C1 segment of cervical spinal cord (tissue), 14 donors: ENCODE measurements around the gene AKIRIN1.
"Not testable (repeated sequence)": the region's sequence is repeated elsewhere in the genome, so short reads cannot be mapped to it uniquely, and the experiment has no call there.

ENCODE experiments used
- DNase-seq, 14 donors: peaks; one replicate each; lab custom pipeline; 2025; lab: John Stamatoyannopoulos, UW

Gene AKIRIN1

DNA sequence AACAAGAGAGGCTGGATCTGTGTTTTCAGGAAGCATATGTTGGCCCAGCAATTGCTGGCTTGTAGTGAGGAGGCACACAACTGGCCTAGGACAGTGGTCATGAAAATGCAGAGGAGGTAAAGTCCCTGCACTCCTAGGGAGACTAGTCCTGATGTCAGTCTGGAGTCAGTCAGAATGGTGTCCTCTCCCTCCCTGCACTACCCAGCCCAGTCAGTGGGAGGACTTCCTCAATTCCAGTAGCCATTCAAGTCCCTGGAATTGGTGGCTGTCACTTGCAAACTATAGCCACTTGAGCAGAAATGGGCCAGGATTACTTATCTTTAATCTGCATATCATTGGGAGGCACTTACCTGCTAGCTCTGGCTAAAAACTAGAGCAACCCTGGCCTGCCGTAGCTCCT, 53.7 kb downstream of the AKIRIN1 start:
- no peak for DNase-seq

DNA sequence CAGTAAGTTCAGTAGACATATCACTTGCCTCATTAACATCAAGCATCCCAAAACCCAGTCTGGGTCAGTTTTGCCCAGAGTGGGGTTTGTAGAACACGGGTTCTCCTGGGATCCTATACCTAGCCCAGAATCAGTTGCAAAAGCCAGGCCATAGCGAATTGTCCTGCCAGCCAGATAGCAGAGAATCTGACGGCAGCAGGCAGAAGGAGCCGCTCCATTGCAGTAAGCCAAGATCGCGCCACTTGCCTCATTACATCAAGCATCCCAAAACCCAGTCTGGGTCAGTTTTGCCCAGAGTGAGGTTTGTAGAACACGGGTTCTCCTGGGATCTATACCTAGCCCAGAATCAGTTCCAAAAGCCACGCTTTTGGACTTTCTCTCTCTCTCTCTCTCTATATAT, 54.2 kb downstream of the AKIRIN1 start:
- DNase-seq: no peak

DNA sequence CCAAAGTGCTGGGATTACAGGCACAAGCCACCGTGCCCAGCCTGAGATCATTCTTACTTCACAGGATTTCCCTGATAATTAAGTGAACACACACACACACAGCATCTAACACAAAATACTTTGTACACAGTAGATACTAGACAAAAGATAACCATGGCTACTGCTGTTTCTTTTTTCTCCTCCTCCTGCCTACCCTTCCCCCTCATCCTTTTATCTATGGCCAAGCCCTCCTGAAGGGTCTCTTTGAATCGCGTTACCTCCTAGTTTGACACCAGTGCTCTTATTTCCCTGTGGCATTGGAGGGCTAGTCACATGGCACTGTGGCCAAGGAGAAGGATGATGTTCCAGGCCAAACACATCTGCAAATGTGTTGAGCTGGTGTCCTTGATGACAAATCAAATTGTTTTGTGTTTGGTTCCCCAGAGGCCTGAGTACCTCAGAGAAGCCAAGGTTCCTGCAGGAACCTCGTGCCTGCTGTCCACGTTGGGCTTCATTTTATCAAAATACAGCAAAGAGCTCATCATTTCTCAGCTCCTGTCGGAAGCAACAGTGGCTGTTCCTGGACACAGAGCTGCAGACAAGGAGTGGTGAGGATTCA, 55.6 kb downstream of the AKIRIN1 start:
- no peak for DNase-seq

DNA sequence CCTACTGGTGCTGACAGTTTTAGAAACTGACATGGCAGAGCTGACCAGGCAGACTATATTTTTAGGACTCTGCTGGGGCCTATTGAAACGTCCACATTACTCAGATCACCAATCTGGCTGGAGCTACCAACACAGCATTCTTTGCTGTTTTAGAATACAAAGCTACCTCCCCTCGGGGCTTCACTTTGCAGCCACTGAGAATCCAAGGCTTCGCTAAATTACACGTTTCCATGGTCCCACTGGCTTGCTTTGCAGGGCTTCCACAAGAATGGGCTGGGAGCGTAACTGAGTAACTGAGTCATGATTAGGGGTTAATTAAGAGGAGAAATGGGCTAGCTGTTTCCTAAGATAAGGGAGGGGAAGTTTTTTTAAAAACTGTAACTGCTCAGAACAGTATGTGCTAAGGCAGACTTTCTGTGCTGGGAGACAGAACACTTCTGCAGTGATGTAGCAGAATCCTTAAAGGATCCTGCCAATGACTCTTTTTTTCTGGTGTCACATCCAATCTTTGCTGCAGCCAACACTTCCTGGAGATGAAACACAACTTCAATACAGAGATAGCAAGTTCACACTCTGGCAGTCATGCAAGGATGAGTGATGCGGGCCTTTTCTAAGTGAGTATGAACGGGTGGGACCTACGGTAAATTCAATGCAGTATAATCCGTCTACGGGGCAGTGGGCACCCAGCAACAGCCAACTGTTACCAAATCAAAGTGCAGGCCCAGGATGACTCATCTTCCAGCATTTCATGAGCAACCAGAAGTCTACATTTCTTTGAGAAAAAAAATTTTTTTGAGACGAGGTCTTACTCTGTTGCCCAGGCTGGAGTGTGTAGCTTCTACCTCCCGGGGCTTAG, 56.5 kb downstream of the AKIRIN1 start:
- peak in 4 of 14 donors; percentile 3 to 63 (median 7) for DNase-seq

DNA sequence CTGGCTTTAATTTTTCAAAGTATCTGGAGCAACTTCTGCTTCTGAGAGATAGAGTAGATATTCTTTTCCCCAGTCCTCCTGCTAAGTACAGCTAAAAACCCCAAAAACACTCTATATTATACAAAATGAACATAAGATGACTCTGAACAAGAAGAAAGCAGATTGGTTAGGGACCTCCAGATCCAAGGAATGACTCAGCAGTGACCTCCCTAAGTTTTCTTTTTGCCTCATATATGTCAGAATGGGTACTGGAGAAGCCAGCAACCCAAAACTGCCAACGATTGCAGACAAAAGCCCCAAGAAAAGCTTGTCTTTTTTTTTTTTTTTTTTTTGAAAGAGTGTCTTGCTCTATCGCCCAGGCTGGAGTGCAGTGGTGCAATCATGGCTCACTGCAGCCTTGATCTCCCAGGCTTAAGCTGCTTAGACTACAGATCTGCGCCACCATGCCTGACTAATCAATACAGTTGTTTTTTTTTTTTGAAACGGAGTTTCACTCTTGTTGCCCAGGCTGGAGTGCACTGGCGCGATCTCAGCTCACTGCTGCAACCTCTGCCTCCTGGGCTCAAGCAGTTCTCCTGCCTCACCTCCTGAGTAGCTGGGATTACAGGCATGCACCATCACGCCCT, 57.8 kb downstream of the AKIRIN1 start:
- DNase-seq: no peak

DNA sequence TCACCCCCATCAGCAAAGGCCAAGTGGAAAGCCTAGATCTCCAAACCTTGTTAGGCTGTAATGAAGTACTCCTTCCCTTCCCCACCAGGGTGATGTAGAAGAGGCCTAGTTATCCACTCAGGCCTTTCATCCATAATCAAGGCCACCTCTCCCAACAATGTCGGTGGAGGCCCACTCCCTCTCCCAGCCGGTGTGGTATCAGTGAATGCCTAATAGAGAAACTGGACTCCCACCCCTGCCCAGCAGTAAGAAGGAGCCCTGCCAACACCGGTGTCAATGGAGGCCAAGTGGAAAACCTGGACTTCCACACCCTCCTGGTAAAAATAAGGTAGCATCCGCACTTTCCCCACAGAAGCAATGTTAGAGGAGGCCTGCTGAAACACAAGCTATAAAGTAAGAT, 58.9 kb downstream of the AKIRIN1 start:
- no peak for DNase-seq

DNA sequence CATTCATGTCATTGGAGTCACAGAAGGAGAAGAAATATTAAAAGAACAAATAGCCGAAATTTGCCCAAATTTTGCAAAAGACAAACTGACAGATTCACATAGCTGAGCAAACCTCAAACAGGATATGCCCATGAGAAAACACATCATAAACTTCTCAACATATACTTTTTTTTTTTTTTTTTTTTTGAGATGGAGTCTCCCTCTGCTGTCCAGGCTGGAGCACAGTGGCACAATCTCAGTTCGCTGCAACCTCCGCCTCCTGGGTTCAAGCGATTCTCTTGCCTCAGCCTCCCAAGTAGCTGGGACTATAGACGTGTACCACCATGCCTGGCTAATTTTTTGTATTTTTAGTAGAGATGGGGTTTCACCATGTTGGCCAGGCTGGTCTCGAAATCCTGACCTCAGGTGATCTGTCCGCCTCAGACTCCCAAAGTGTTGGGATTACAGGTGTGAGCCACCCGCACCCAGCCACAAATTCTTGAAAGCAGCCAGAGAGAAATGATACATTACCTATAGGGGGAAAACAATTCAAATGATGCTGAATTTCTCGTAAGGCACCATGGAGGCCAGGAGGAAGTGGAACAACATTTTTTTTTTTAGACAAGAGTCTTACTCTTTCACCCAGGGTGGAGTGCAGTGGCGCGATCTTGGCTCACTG, 60.2 kb downstream of the AKIRIN1 start:
- not testable (repeated sequence) for DNase-seq

DNA sequence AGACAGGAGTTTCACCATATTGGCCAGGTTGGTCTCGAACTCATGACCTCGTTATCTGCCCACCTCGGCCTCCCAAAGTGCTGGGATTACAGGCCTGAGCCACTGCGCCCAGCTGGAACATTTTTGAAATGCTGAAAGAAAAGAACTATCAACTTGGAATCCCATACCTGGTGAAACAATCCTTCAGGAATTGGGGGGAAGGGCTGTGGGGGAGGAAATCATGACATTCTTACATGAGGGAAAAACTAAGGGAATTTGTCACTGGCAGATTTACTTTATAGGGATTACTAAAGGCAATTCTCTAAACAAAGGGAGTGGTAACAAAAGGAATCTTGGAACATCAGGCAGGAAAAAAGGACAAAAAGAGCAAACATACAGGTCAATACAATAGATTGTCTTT, 60.9 kb downstream of the AKIRIN1 start:
- DNase-seq: no peak

DNA sequence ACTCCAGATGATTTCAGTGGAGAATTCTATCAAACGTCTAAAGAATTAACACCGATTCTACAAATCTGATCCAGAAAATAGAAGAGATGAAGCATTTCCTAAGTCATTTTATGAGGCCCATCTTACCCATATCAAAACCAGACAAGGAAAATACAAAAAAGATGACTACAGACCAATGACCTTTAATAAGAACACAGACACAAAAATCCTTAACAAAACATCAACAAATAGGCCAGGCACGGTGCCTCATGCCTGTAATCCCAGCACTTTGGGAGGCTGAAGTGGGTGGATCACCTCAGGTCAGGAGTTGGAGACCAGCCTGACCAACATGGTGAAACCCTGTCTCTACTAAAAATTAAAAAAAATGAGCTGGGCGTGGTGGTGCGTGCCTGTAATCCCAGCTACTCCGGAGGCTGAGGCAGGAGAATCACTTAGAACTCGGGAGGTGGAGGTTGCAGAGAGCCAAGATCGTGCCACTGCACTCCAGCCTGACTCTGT, 64.2 kb downstream of the AKIRIN1 start:
- not testable (repeated sequence) for DNase-seq
